Fibroblast of lung (primary cell): Measurements from ENCODE around the gene SLC23A1. TPM values are rescaled to one million over a fixed set of nuclear protein-coding genes. Genes with fewer than 3 reads are reported as not detected.

Experiments
- DNase-seq, 2 donors: peaks; one replicate each; pipeline versions ENCODE4 v3.0.0 to v3.0.0-alpha.2; 2010; ENCODE audit warnings: low read depth in 2 of 2
- H2AFZ ChIP-seq: 2 replicates; pipeline ENCODE4 v1.5.1; 2012; ENCODE audit warnings: low read length, control low read depth, inconsistent platforms
- H3K27ac ChIP-seq: 2 replicates; pipeline ENCODE4 v1.5.1; 2011; ENCODE audit warnings: low read length, control low read depth; ENCODE audit not compliant: insufficient read depth
- H3K27me3 ChIP-seq: 2 replicates; pipeline ENCODE4 v1.5.1; 2011; ENCODE audit warnings: mild to moderate bottlenecking, low read length; ENCODE audit not compliant: control insufficient read depth, insufficient read depth
- H3K36me3 ChIP-seq: 2 replicates; pipeline ENCODE4 v1.5.1; 2011; ENCODE audit warnings: low read length; ENCODE audit not compliant: control insufficient read depth, insufficient read depth
- H3K4me1 ChIP-seq: 2 replicates; pipeline ENCODE4 v1.5.1; 2011; ENCODE audit warnings: low read length; ENCODE audit not compliant: control insufficient read depth, insufficient read depth; ENCODE audit errors: extremely low read depth
- H3K4me2 ChIP-seq: 2 replicates; pipeline ENCODE4 v1.5.1; 2011; ENCODE audit warnings: low read length, control low read depth; ENCODE audit not compliant: insufficient read depth; ENCODE audit errors: extremely low read depth
- H3K4me3 ChIP-seq, 4 experiments: fragments of 200-600 bp in 1 of 4; sonication (generic) in 1 of 4; replicated peaks in 1 of 4; 2 replicates each; pipeline ENCODE4 v1.5.1; 2011 to 2016; ENCODE audit warnings: low read length in 4 of 4, low read depth in 3 of 4, mild to moderate bottlenecking in 3 of 4, control low read depth in 2 of 4, inconsistent platforms in 1 of 4, mixed read lengths in 1 of 4; ENCODE audit not compliant: insufficient read depth in 1 of 4; ENCODE audit errors: control extremely low read depth in 1 of 4
- H3K79me2 ChIP-seq: 2 replicates; pipeline ENCODE4 v1.5.1; 2012; ENCODE audit warnings: mild to moderate bottlenecking, low read length, inconsistent platforms; ENCODE audit not compliant: control insufficient read depth, insufficient read depth
- H3K9ac ChIP-seq: 2 replicates; pipeline ENCODE4 v1.5.1; 2011; ENCODE audit warnings: mild to moderate bottlenecking, low read length, control low read depth; ENCODE audit not compliant: insufficient read depth
- H3K9me3 ChIP-seq: 2 replicates; pipeline ENCODE4 v1.5.1; 2012; ENCODE audit warnings: low read depth, low read length; ENCODE audit not compliant: control insufficient read depth, insufficient read depth
- H4K20me1 ChIP-seq: 2 replicates; pipeline ENCODE4 v1.5.1; 2011; ENCODE audit warnings: low read length; ENCODE audit not compliant: control insufficient read depth, insufficient read depth; ENCODE audit errors: extremely low read depth
- CTCF ChIP-seq, 2 donors: IDR thresholded peaks in 1 of 2; conservative IDR thresholded peaks in 1 of 2; 1 replicate in 1 of 2; 2 replicates in 1 of 2; pipeline ENCODE4 v1.5.1; 2011 to 2012; ENCODE audit warnings: low read length in 2 of 2, control low read depth in 1 of 2, inconsistent platforms in 1 of 2, low read depth in 1 of 2, mild to moderate bottlenecking in 1 of 2
- EZH2 ChIP-seq: IDR thresholded peaks from 2 replicates; pipeline ENCODE4 v1.5.1; 2012; ENCODE audit warnings: low read length, control low read depth, mild to moderate bottlenecking; ENCODE audit errors: missing control alignments
- polyA plus RNA-seq, 2 donors: library from polyadenylated mRNA; depleted of rRNA in 1 of 2; stranded (reverse) in 1 of 2; unstranded in 1 of 2; fragments of >200 nt; gene quantifications; 2 replicates each; pipeline ENCODE4 v1.2.1, GENCODE V29; 2011 to 2012; ENCODE audit warnings: missing spikeins in 1 of 2
- total RNA-seq: library from RNA; depleted of rRNA; stranded (reverse); fragments of >200 nt; gene quantifications from 2 replicates; pipeline ENCODE4 v1.2.1, GENCODE V29; 2014

Gene SLC23A1
- total and polyA plus RNA-seq, 2 donors (not counting 1 experiment from before 2014, with no cell fraction given), result not detected

- peak overlapping the region; percentile 66 for H3K9ac ChIP-seq
- peak overlapping the region; percentile 20 to 56 (median 33) for H3K4me3 ChIP-seq
- no peaks in the 10 kb centered on the region for H3K27me3 ChIP-seq
- no peaks in the 10 kb centered on the region for H4K20me1 ChIP-seq
- peak overlapping the region; percentile 82 for H3K4me2 ChIP-seq
- peaks cover 6% of the 10 kb centered on the region for H3K4me1 ChIP-seq
- H3K9me3 ChIP-seq, result no peaks in the 10 kb centered on the region
- no peak for TF ChIP-seq EZH2
- no peak for TF ChIP-seq CTCF (conservative IDR thresholded peaks at IDR 0.05 in 1 of 2, IDR thresholded peaks at IDR 0.05 in 1 of 2; ENCODE audit: low read depth in 1 of 2, low read length in 2 of 2)
- DNase-seq, result no peak
- peak overlapping the region; percentile 98 for H2AFZ ChIP-seq
- H3K79me2 ChIP-seq, result no peaks in the 10 kb centered on the region
- H3K36me3 ChIP-seq, result no peaks in the 10 kb centered on the region
- H3K27ac ChIP-seq, result peak overlapping the region; percentile 98
These were observed 21.4 kb upstream of the SLC23A1 start for GRCh38 chr5:139404484-139404840.

- no peaks in the 10 kb centered on the region for H3K27me3 ChIP-seq
- no peaks in the 10 kb centered on the region for H4K20me1 ChIP-seq
- no peaks in the 10 kb centered on the region for H3K79me2 ChIP-seq
- TF ChIP-seq CTCF (conservative IDR thresholded peaks at IDR 0.05 in 1 of 2, IDR thresholded peaks at IDR 0.05 in 1 of 2; ENCODE audit: low read depth in 1 of 2, low read length in 2 of 2) (no peak), EZH2 (no peak)
- no peaks in the 10 kb centered on the region for H3K9me3 ChIP-seq
- peak within 1 kb of the TSS; percentile 98 for H3K27ac ChIP-seq
- peak; percentile 96 for DNase-seq
- peak within 1 kb of the TSS; percentile 87 for H3K9ac ChIP-seq
- peak within 1 kb of the TSS; percentile 98 for H2AFZ ChIP-seq
- peak within 1 kb of the TSS; percentile 56 to 79 (median 68) for H3K4me3 ChIP-seq
- H3K36me3 ChIP-seq, result no peaks in the 10 kb centered on the region
- H3K4me2 ChIP-seq, result peak within 1 kb of the TSS; percentile 99
- H3K4me1 ChIP-seq, result peaks cover 6% of the 10 kb centered on the region
These were observed 20.8 kb upstream of the SLC23A1 start, which contains the start of gene SPATA24 for GRCh38 chr5:139403787-139404483. Gene SPATA24, minus strand, starts transcription at chr5:139404089. Its CDS starts 29 bp downstream, at chr5:139404060.

GRCh38 chr5:139403418-139403786 lies 20.3 kb upstream of the SLC23A1 start:
- H2AFZ ChIP-seq, result peak overlapping the region; percentile 91
- H3K9me3 ChIP-seq, result no peaks in the 10 kb centered on the region
- peaks cover 6% of the 10 kb centered on the region for H3K4me1 ChIP-seq
- H3K79me2 ChIP-seq, result no peaks in the 10 kb centered on the region
- no peak for DNase-seq
- peak overlapping the region; percentile 98 for H3K27ac ChIP-seq
- H3K4me2 ChIP-seq, result peak overlapping the region; percentile 99
- H3K9ac ChIP-seq, result peak overlapping the region; percentile 87
- H4K20me1 ChIP-seq, result no peaks in the 10 kb centered on the region
- TF ChIP-seq EZH2 (no peak), CTCF (conservative IDR thresholded peaks at IDR 0.05 in 1 of 2, IDR thresholded peaks at IDR 0.05 in 1 of 2; ENCODE audit: low read depth in 1 of 2, low read length in 2 of 2) (no peak)
- H3K36me3 ChIP-seq, result no peaks in the 10 kb centered on the region
- H3K4me3 ChIP-seq, result peak overlapping the region; percentile 56 to 79 (median 68)
- no peaks in the 10 kb centered on the region for H3K27me3 ChIP-seq
